H1 (cell line): ENCODE measurements around the gene KIF11. TPM values are rescaled to one million over a fixed set of nuclear protein-coding genes. Genes with fewer than 3 reads are reported as not detected.

ENCODE experiments used
- ASH2L ChIP-seq: fragments of 200-600, 300-600 bp; sonication (generic); IDR thresholded peaks from one replicate; pipeline ENCODE4 v1.7.1; 2017; ENCODE audit warnings: low read length
- BACH1 ChIP-seq: IDR thresholded peaks from 2 replicates; pipeline ENCODE4 v1.6.1; 2012; ENCODE audit warnings: low read length, improper control_type of control experiment
- CBX8 ChIP-seq: fragments of 300-800, 300-1000 bp; sonication (generic); IDR thresholded peaks from 2 replicates; pipeline ENCODE4 v1.7.1; 2016; ENCODE audit warnings: low read depth, low read length, borderline replicate concordance
- EZH2 ChIP-seq: fragments of 200-600 bp; sonication (generic); IDR thresholded peaks from 2 replicates; pipeline ENCODE4 v1.7.1; 2012; ENCODE audit warnings: low read depth, mild to moderate bottlenecking, moderate library complexity, low read length, inconsistent platforms; ENCODE audit not compliant: severe bottlenecking
- KDM1A ChIP-seq: fragments of 200-600, 300-600 bp; sonication (generic); IDR thresholded peaks from 2 replicates; pipeline ENCODE4 v1.7.1; 2016; ENCODE audit warnings: mild to moderate bottlenecking, low read length, borderline replicate concordance
- KDM4A ChIP-seq: IDR thresholded peaks from one replicate; pipeline ENCODE4 v1.7.1; 2012; ENCODE audit warnings: low read depth, mild to moderate bottlenecking, moderate library complexity, low read length, inconsistent platforms; ENCODE audit not compliant: severe bottlenecking
- KDM5A ChIP-seq: fragments of 200-600 bp; IDR thresholded peaks from 2 replicates; pipeline ENCODE4 v1.7.1; 2012; ENCODE audit warnings: mild to moderate bottlenecking, low read length, inconsistent platforms, mixed read lengths
- polyA plus RNA-seq, 7 experiments: library from polyadenylated mRNA; depleted of rRNA in 3 of 7; stranded (reverse) in 5 of 7; unstranded in 2 of 7; fragments of >200 nt in 5 of 7; fragments of 200-250 nt in 2 of 7; gene quantifications; 1 replicate in 5 of 7; 2 replicates in 1 of 7; 4 replicates in 1 of 7; pipeline versions ENCODE4 v1.2.1 to v1.2.3, GENCODE V29; 2011 to 2013; ENCODE audit warnings: missing spikeins in 2 of 7, mixed read lengths in 2 of 7
- total RNA-seq: library from RNA; stranded (reverse); fragmentation: NEBNext Ultra II Directional; extraction: Animal tissue kit (Norgen Biotek cat#: 25700); gene quantifications from 2 replicates; pipeline ENCODE4 v1.2.1, GENCODE V29; 2021
- TF ChIP-seq, protein P1 (sequence below): IDR thresholded peaks from 2 replicates; pipeline ENCODE4 v1.6.1; 2012; ENCODE audit warnings: inconsistent platforms

Gene KIF11
- total and polyA plus RNA-seq, 2 of the 8 experiments (the other 6 are each of a cell fraction or from before 2014, with no cell fraction given), result 11.1 to 59.2 TPM

DNA sequence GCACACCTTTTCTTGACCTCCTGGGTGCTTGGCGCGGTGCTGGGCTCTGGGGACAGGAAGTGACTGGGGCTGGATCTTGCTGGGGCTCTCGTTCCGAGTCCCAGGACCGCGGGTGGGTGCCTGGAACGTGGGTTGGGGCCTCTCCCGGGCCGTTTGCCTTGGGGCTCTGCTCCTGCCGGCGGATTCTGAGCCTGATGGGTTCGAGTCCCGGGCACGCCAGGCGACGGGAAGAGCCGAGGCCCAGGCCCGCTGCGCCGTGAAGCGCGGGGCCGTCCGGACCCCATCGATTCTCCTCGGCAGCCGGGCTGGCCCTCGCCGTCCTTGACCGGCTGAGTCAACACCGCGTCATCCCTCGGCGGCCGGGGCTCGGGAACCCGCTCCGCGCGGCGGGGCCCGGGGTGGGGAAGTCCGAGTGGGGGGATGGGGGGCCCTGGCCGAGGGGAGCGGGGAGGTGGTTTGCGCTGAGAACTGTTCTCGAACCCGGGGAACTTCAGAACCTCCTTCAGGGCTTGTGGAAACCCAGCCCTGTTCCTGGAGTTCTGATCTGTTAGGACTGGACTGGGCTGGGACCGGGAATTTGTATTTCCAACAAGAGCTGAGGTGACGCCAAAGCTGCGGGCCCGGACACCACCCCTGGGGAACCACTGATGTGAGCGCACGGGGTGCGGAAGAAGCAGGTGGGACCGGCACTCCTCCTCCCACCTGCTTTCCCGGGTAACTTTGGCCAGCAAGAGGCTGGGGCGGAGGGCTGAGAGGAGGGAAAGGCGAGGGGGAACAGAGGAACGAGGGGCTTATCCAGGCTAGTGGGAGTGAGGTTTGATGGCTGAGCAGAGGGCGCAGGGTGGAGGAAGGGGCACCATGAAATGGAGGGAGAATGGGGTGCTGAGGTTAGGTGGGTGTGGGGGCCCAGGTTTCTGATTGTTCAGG is 103.0 kb downstream of the KIF11 start (continued):
- peak; percentile 29; the same call in 1 of the 2 replicates for TF ChIP-seq BACH1
- peak; percentile 73 for TF ChIP-seq ASH2L
- TF ChIP-seq EZH2, result peak; percentile 58
- TF ChIP-seq KDM4A, result peak; percentile 35
- TF ChIP-seq, protein P1, sequence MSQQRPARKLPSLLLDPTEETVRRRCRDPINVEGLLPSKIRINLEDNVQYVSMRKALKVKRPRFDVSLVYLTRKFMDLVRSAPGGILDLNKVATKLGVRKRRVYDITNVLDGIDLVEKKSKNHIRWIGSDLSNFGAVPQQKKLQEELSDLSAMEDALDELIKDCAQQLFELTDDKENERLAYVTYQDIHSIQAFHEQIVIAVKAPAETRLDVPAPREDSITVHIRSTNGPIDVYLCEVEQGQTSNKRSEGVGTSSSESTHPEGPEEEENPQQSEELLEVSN, result peak; percentile 59; the same call in 1 of the 2 replicates
- no peak for TF ChIP-seq KDM1A
- no peak for TF ChIP-seq CBX8
- TF ChIP-seq KDM5A, result no peak
